K562 (cell line): ENCODE data around the gene PPP1R13B. TPM values are rescaled to one million over a fixed set of nuclear protein-coding genes. Genes with fewer than 3 reads are reported as not detected.

Experiments
- ATAC-seq: fragments of 200-7000 bp; cut with Tn5 transposase; 3 replicates; pipeline ENCODE4 v1.9.1; 2020; ENCODE audit warnings: moderate library complexity
- BruUV-seq: library from RNA; stranded (reverse); fragments of 400-500 nt; replicated peaks from 2 replicates; lab custom pipeline; 2021; lab: Mats Ljungman, UMichigan
- CTCF ChIA-PET: fragments of 300-600 bp; formaldehyde crosslinking; extraction: SDS; loops from one replicate; lab custom pipeline; 2021; ENCODE audit warnings: low intra/inter-chr PET ratio; lab: Yijun Ruan, JAX
- POLR2A ChIA-PET: fragments of 300-600, 350-650 bp; sonication (Branson Sonifier 250); formaldehyde crosslinking; extraction: SDS; loops from one replicate; lab custom pipeline; 2021; ENCODE audit warnings: antibody characterized with exemption, inconsistent platforms; lab: Yijun Ruan, JAX
- DNase-seq, 4 experiments: peaks; one replicate each; pipeline versions ENCODE4 v3.0.0 to v3.0.0-alpha.2; 2011 to 2018; ENCODE audit warnings: low spot score in 3 of 4, mixed read lengths in 3 of 4; ENCODE audit errors: extremely low read depth in 1 of 4
- FAIRE-seq: peaks from 2 replicates; lab custom pipeline; 2011; peaks lifted over from hg19 to GRCh38; lab: Jason Lieb, UNC
- H2AFZ ChIP-seq: 2 replicates; pipeline ENCODE4 v1.6.0; 2011; ENCODE audit warnings: low read depth, low read length, control low read depth, inconsistent platforms
- H3K27ac ChIP-seq: fragments of 200-600 bp; 3 replicates; pipeline ENCODE4 v1.8.0; 2011; ENCODE audit warnings: low read depth, mild to moderate bottlenecking, control low read depth, inconsistent platforms, low read length, moderate library complexity, mixed read lengths; ENCODE audit errors: extremely low read depth
- H3K27me3 ChIP-seq, 2 experiments: fragments of 300-600 bp in 1 of 2; 2 replicates in 1 of 2; 3 replicates in 1 of 2; pipeline versions ENCODE4 v1.6.0 to v1.8.0; 2011; ENCODE audit warnings: inconsistent platforms in 2 of 2, low read length in 2 of 2, mild to moderate bottlenecking in 1 of 2, mixed read lengths in 1 of 2, moderate library complexity in 1 of 2; ENCODE audit not compliant: control insufficient read depth in 2 of 2, insufficient read depth in 2 of 2
- H3K36me3 ChIP-seq: fragments of 300-600 bp; 3 replicates; pipeline ENCODE4 v1.8.0; 2011; ENCODE audit warnings: mild to moderate bottlenecking, low read length, inconsistent platforms; ENCODE audit not compliant: control insufficient read depth, insufficient read depth
- H3K4me1 ChIP-seq, 2 experiments: fragments of 200-600 bp in 1 of 2; replicated peaks in 1 of 2; 2 replicates in 1 of 2; 3 replicates in 1 of 2; pipeline versions ENCODE4 v1.5.1 to v1.8.0; 2011; ENCODE audit warnings: inconsistent platforms in 2 of 2, low read length in 2 of 2, mild to moderate bottlenecking in 1 of 2, mixed read lengths in 1 of 2, moderate library complexity in 1 of 2; ENCODE audit not compliant: control insufficient read depth in 2 of 2, insufficient read depth in 2 of 2
- H3K4me2 ChIP-seq: 2 replicates; pipeline ENCODE4 v1.6.1; 2011; ENCODE audit warnings: low read length, control low read depth, inconsistent platforms, mixed read lengths; ENCODE audit not compliant: insufficient read depth
- H3K4me3 ChIP-seq: fragments of 200-600 bp; sonication (generic), shearing (Covaris generic); 2 replicates; pipeline ENCODE4 v1.5.1; 2016; ENCODE audit warnings: control low read depth, inconsistent platforms
- H3K79me2 ChIP-seq: fragments of 200-600 bp; 3 replicates; pipeline ENCODE4 v1.8.0; 2011; ENCODE audit warnings: low read length, inconsistent platforms; ENCODE audit not compliant: control insufficient read depth, insufficient read depth
- H3K9ac ChIP-seq, 2 experiments: 2 replicates each; pipeline versions ENCODE4 v1.6.0 to v1.6.1; 2011; ENCODE audit warnings: low read depth in 2 of 2, low read length in 2 of 2, control low read depth in 1 of 2, inconsistent platforms in 1 of 2, mild to moderate bottlenecking in 1 of 2, mixed read lengths in 1 of 2; ENCODE audit not compliant: insufficient read depth in 1 of 2
- H3K9me1 ChIP-seq: one replicate; pipeline ENCODE4 v1.6.0; 2011; ENCODE audit warnings: inconsistent platforms, mild to moderate bottlenecking, low read length, moderate library complexity; ENCODE audit not compliant: control insufficient read depth, insufficient read depth
- H3K9me3 ChIP-seq: replicated peaks from 2 replicates; pipeline ENCODE4 v1.5.1; 2011; ENCODE audit warnings: low read depth, low read length, inconsistent platforms; ENCODE audit not compliant: control insufficient read depth, insufficient read depth
- H4K20me1 ChIP-seq: replicated peaks from 2 replicates; pipeline ENCODE4 v1.6.1; 2011; ENCODE audit warnings: low read length, inconsistent platforms, mixed read lengths; ENCODE audit not compliant: control insufficient read depth, insufficient read depth
- ATF2 ChIP-seq: sonication (generic); formaldehyde crosslinking; IDR thresholded peaks from 2 replicates; pipeline ENCODE4 v1.8.1; 2022; ENCODE audit warnings: missing genetic modification reagents
- KAT7 ChIP-seq: sonication (generic); formaldehyde crosslinking; IDR thresholded peaks from 2 replicates; pipeline ENCODE4 v1.8.0; 2022; ENCODE audit warnings: missing genetic modification reagents, mild to moderate bottlenecking, borderline replicate concordance
- PRPF4 ChIP-seq: fragments of 200-400 bp; formaldehyde crosslinking; IDR thresholded peaks from one replicate; pipeline ENCODE4 v1.6.1; 2017; ENCODE audit warnings: low read length, low read depth, mild to moderate bottlenecking; ENCODE audit not compliant: insufficient read depth, poor library complexity, severe bottlenecking
- PURB ChIP-seq: sonication (generic); formaldehyde crosslinking; IDR thresholded peaks from 2 replicates; pipeline ENCODE4 v1.9.0; 2021; ENCODE audit warnings: low read depth, mild to moderate bottlenecking, missing genetic modification reagents
- ZBTB8A ChIP-seq: fragments of 450-650 bp; IDR thresholded peaks from 2 replicates; pipeline ENCODE4 v1.6.1; 2018; ENCODE audit warnings: mild to moderate bottlenecking, moderate library complexity; ENCODE audit not compliant: partially characterized antibody
- ZNF551 ChIP-seq: fragments of 250-450 bp; sonication (Bioruptor Pico); IDR thresholded peaks from 2 replicates; pipeline ENCODE4 v1.5.0; 2021; ENCODE audit warnings: mild to moderate bottlenecking, moderate library complexity
- WGBS: fragments of 100-300 bp; shearing (Covaris generic); methylation state at CpG from one replicate; pipeline ENCODE4 v1.1.6; 2016; ENCODE audit warnings: low coverage, mixed read lengths; ENCODE audit not compliant: insufficient coverage; ENCODE audit errors: missing lambda C conversion rate; 5-methylcytosine and 5-hydroxymethylcytosine counted together
- in situ Hi-C: fragments of 300-500 bp; cut with MboI; formaldehyde crosslinking; loops from 4 replicates; pipeline ENCODE4 v1.15.0; 2018; ENCODE audit warnings: inconsistent platforms, mixed read lengths
- intact Hi-C: fragments of 100-400 bp; cut with micrococcal nuclease; formaldehyde crosslinking; loops from 2 replicates; pipeline ENCODE4 v1.14.2; 2022
- polyA plus RNA-seq, 8 experiments: library from polyadenylated mRNA; depleted of rRNA in 4 of 8; stranded (reverse) in 5 of 8; unstranded in 3 of 8; fragments of >200 nt; fragmentation: Nextera tagmentation in 2 of 8; fragmentation: Illumina TruSeq in 1 of 8; extraction: Ambion mirVana in 2 of 8; extraction: Trizol in 1 of 8; gene quantifications; 2 replicates each; pipeline versions ENCODE4 v1.2.1 to v1.2.3, GENCODE V29; 2011 to 2014; ENCODE audit warnings: inconsistent platforms in 1 of 8, missing spikeins in 1 of 8
- total RNA-seq, 7 experiments: library from RNA; depleted of rRNA in 6 of 7; stranded (reverse); fragments of >200 nt in 6 of 7; fragmentation: Illumina TruSeq in 2 of 7; extraction: Trizol in 2 of 7; gene quantifications; 2 replicates each; pipeline versions ENCODE4 v1.2.1 to v1.2.3, GENCODE V29; 2011 to 2021; ENCODE audit warnings: low replicate concordance in 1 of 7

PPP1R13B gene
- total and polyA plus RNA-seq, 9 of the 15 experiments (the other 6 are each of a cell fraction or from before 2014, with no cell fraction given) = 0.03 to 1.7 (median 0.15) TPM

GRCh38 chr14:103894723-103895059 lies 47.3 kb upstream of the PPP1R13B start:
- Histone ChIP-seq H3K9ac (no peak overlapping the region), H3K9me1 (no peaks in the 10 kb centered on the region), H2AFZ (no peak overlapping the region), H3K4me2 (no peak overlapping the region), H4K20me1 (0 out of 2 replicates have a peak, but pooled peaks cover under 1% of the 10 kb centered on the region), H3K9me3 (no peaks in the 10 kb centered on the region), H3K79me2 (no peaks in the 10 kb centered on the region), H3K27me3 (peaks cover 13 to 39% of the 10 kb centered on the region in 2 experiments; a peak in 3 of 5 replicates), H3K4me3 (no peak overlapping the region), H3K27ac (no peak overlapping the region), H3K4me1 (peaks cover 0 to 14% of the 10 kb centered on the region in 2 experiments; a peak in 2 of 5 replicates), H3K36me3 (no peaks in the 10 kb centered on the region)
- TF ChIP-seq ZNF551 (no peak), KAT7 (CRISPR knock-in tag) (no peak), PRPF4 (no peak), ATF2 (CRISPR knock-in tag) (no peak), PURB (no peak), ZBTB8A (no peak)
- ChIA-PET CTCF (no interaction called here), POLR2A (no interaction called here)
- WGBS = 0% methylated on average over 3 of the region's 7 CpGs
- intact Hi-C loops (no loop called here), in situ Hi-C loops (no loop called here)
- FAIRE-seq (no peak), ATAC-seq (no peak), DNase-seq (no peak)
- BruUV-seq = no TSS peak
